ENCODE data around the gene RALGPS1. TPM values are rescaled to one million over a fixed set of nuclear protein-coding genes. Genes with fewer than 3 reads are reported as not detected.

The RALGPS1 gene
- total and polyA plus RNA-seq, 2 of the 13 experiments (the other 11 are each of a cell fraction or from before 2014, with no cell fraction given) = 3.7 to 6.5 TPM

DNA sequence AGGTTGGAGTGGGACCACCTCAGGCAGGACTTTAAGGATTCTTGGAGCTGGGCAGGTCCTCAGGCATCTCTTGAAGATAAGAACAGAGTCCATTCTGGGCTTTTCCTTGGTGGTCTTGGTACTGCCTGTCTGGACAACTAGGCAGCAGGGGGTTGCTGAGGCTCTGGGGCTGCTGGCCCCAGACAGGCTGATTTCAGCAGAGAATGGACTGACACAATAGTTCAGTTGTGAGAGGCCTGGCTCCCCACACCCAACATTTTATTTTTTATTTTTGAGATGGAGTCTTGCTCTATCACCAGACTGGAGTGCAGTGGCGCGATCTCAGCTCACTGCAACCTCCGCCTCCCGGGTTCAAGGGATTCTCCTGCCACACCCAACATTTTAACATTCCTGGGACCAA, 203.2 kb downstream of the RALGPS1 start (continued):
- TF ChIP-seq, protein P1, sequence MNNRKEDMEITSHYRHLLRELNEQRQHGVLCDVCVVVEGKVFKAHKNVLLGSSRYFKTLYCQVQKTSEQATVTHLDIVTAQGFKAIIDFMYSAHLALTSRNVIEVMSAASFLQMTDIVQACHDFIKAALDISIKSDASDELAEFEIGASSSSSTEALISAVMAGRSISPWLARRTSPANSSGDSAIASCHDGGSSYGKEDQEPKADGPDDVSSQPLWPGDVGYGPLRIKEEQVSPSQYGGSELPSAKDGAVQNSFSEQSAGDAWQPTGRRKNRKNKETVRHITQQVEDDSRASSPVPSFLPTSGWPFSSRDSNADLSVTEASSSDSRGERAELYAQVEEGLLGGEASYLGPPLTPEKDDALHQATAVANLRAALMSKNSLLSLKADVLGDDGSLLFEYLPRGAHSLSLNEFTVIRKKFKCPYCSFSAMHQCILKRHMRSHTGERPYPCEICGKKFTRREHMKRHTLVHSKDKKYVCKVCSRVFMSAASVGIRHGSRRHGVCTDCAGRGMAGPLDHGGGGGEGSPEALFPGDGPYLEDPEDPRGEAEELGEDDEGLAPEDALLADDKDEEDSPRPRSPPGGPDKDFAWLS (CRISPR knock-in tag; IDR thresholded peaks at IDR 0.05; ENCODE audit: borderline replicate concordance) = no peak

DNA sequence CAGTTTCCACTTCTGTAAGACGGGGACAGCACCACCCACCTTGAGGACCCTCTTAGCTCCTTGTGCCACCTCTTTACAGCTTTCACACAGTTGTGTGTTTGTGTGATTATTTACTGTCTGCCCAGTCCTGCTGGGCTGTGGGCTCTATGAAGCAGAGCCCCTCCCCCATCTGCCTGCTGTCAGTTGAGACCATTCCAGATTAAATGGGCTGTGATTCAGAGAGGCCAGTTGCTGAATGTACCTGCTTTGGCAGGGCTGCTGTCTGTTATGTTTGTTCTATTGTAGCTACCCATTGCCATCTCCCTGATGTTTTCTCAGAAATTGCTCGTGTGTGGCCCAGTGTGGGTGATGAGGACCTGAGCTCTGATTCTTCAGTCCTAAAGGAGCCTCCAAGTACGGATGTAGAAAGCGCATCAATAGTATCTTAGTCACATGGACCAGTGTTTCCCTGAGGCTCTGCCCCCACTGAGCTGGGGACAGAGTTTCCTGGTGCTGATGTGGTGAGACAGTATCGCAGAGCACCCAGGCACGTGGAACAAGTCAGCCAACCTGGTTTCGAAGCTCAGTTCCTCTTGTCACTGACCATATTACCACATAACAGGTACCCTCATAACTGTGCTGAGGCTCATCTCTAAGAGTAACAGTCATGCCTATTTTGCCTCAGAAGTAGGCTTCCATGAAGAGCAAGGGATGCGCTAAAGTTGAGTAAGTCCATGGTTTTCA, 204.2 kb downstream of the RALGPS1 start:
- no peaks in the 10 kb centered on the region for H3K79me2 ChIP-seq (ENCODE audit: insufficient read depth, low read length)
- ChIA-PET CTCF (ENCODE audit: low intra/inter-chr PET ratio, low total read pairs) (no interaction called here), POLR2A (no interaction called here)
- no peaks in the 10 kb centered on the region; a peak in 1 of 5 replicates for H3K27me3 ChIP-seq (ENCODE audit: control insufficient read depth in 1 of 2, insufficient read depth in 2 of 2, low read length in 2 of 2)
- no peaks in the 10 kb centered on the region for H4K20me1 ChIP-seq (ENCODE audit: insufficient read depth, low read length)
- no peaks in the 10 kb centered on the region for H3K36me3 ChIP-seq (replicated peaks in 1 of 2; ENCODE audit: control insufficient read depth in 1 of 2, insufficient read depth in 2 of 2, low read length in 2 of 2)
- ATAC-seq = no peak
- H3K9me3 ChIP-seq (ENCODE audit: low read length) = no peaks in the 10 kb centered on the region
- WGBS (ENCODE audit: low lambda C conversion rate) = 100% methylated on average over 7 of the region's 8 CpGs
- H3K4me2 ChIP-seq (ENCODE audit: low read depth, low read length) = no peak overlapping the region
- no peak overlapping the region for H3K4me3 ChIP-seq (replicated peaks in 1 of 3; ENCODE audit: insufficient read depth in 1 of 3, low read depth in 2 of 3, low read length in 3 of 3)
- H3K4me1 ChIP-seq (ENCODE audit: insufficient read depth, low read length) = peaks cover 36% of the 10 kb centered on the region
- DNase-seq (ENCODE audit: low spot score) = no peak
- H3K9ac ChIP-seq (ENCODE audit: insufficient read depth, low read depth, low read length) = no peak overlapping the region
- in situ Hi-C loops (cut with HindIII; ENCODE audit: extremely low pct_ligation_motif_present, low pct_unique_long_range_greater_than_20kb) = no loop called here
- intact Hi-C loops (cut with micrococcal nuclease; ENCODE audit: unreplicated experiment) = no loop called here
- no peak overlapping the region for H2AFZ ChIP-seq (ENCODE audit: low read length)
- TF ChIP-seq CENPX (CRISPR knock-in tag; IDR thresholded peaks at IDR 0.05) (no peak), FOXO1 (CRISPR knock-in tag; IDR thresholded peaks at IDR 0.05) (no peak), ARID2 (CRISPR knock-in tag; IDR thresholded peaks at IDR 0.05; ENCODE audit: borderline replicate concordance) (no peak), CENPT (CRISPR knock-in tag; IDR thresholded peaks at IDR 0.05; ENCODE audit: low read depth) (no peak), SRF (IDR thresholded peaks at IDR 0.05; ENCODE audit: low read depth, low read length) (no peak), ZKSCAN5 (CRISPR knock-in tag; IDR thresholded peaks at IDR 0.05) (no peak)
- TF ChIP-seq, protein P2, sequence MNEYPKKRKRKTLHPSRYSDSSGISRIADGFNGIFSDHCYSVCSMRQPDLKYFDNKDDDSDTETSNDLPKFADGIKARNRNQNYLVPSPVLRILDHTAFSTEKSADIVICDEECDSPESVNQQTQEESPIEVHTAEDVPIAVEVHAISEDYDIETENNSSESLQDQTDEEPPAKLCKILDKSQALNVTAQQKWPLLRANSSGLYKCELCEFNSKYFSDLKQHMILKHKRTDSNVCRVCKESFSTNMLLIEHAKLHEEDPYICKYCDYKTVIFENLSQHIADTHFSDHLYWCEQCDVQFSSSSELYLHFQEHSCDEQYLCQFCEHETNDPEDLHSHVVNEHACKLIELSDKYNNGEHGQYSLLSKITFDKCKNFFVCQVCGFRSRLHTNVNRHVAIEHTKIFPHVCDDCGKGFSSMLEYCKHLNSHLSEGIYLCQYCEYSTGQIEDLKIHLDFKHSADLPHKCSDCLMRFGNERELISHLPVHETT (CRISPR knock-in tag; conservative IDR thresholded peaks at IDR 0.05) = no peak
- BruUV-seq (replicated peaks) = no TSS peak
- H3K27ac ChIP-seq (ENCODE audit: extremely low read length, insufficient read depth, low read length) = no peak overlapping the region
- FAIRE-seq = no peak

Measured in HepG2 (cell line).